ENCODE results near the gene AEBP1.
A peak's percentile ranks its signal among the peaks of the same experiment; 100 is the strongest.

AEBP1 gene

GRCh38 chr7:44087911-44088838 lies 16.0 kb upstream of the AEBP1 start:
- Histone ChIP-seq H3K4me3 (no peak overlapping the region), H3K27ac (peak overlapping the region; percentile 80 to 94)
- peak; percentile 87 for DNase-seq (ENCODE audit: low spot score)
- TF ChIP-seq, protein P1, sequence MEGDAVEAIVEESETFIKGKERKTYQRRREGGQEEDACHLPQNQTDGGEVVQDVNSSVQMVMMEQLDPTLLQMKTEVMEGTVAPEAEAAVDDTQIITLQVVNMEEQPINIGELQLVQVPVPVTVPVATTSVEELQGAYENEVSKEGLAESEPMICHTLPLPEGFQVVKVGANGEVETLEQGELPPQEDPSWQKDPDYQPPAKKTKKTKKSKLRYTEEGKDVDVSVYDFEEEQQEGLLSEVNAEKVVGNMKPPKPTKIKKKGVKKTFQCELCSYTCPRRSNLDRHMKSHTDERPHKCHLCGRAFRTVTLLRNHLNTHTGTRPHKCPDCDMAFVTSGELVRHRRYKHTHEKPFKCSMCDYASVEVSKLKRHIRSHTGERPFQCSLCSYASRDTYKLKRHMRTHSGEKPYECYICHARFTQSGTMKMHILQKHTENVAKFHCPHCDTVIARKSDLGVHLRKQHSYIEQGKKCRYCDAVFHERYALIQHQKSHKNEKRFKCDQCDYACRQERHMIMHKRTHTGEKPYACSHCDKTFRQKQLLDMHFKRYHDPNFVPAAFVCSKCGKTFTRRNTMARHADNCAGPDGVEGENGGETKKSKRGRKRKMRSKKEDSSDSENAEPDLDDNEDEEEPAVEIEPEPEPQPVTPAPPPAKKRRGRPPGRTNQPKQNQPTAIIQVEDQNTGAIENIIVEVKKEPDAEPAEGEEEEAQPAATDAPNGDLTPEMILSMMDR (IDR thresholded peaks at IDR 0.05): no peak

- TF ChIP-seq, protein P1 (IDR thresholded peaks at IDR 0.05): no peak
- Histone ChIP-seq H3K27ac (peak overlapping the region in 1 of 2 donors; percentile 94), H3K4me3 (no peak overlapping the region)
Observed at GRCh38 chr7:44093102-44093641, 11.0 kb upstream of the AEBP1 start.

GRCh38 chr7:44094365-44094764 lies 9.8 kb upstream of the AEBP1 start:
- TF ChIP-seq, protein P1 (IDR thresholded peaks at IDR 0.05): no peak
- peak overlapping the region in 1 of 2 donors; percentile 70 for H3K27ac ChIP-seq
- H3K4me3 ChIP-seq: no peak overlapping the region
- DNase-seq (ENCODE audit: low spot score): no peak

More at GRCh38 chr7:44093102-44093641, 11.0 kb upstream of the AEBP1 start:
- DNase-seq (ENCODE audit: low spot score): no peak

DNA sequence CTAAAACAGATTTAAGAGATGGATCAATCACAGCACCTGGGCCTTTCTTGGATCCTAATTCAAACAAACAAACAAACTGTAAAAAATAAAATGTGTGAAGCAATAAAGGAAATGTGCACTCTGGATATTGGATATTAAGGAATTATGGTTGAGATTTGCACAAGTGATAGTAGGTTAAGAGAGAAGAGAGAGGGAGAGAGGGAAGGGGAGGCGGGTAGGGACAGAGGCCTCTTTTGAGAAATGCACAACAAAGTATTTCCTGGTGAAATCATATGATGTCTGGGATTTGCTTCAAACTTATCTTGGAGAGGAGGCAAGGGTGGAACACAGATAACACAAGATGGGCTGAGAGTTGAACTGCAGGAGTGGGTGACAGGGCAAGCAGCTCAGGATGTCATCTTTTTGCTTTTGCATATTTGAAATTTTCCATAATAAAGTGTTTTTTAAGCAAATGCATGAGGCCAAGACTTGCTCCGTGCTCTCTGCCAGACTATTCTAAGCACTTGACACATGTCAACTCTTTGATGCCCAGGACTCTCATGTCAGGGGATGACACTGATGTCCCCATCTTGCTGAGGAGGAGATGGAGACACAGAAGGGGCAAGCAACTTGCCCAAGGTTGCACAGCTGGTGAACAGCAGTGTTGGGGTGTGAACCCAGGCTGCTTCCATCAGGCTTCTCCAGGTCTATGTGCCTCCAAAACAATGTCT lies 9.1 kb upstream of the AEBP1 start:
- TF ChIP-seq, protein P1 (IDR thresholded peaks at IDR 0.05): no peak
- peak overlapping the region in 1 of 2 donors; percentile 70 for H3K27ac ChIP-seq
- no peak for DNase-seq (ENCODE audit: low spot score)
- no peak overlapping the region for H3K4me3 ChIP-seq

DNA sequence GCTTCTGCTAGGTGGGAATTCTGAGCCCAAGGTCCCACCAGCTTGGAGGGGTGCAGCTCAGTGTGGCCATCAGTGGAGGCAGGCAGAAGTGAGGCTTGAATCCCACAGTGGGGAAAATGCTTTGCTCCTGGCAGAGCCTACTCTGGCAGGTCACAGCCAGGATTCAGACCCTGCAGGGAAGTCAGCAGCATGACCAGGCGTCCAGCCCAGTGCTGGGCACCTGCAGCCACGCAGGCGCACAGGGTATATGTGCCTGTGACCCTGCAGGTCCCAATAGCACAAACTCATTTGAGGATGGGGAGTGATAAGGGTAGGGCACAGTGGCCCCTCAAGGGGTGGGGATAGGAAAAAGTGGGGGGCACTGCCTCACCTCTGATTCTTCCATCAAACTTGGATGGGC lies 8.4 kb upstream of the AEBP1 start:
- TF ChIP-seq, protein P1 (IDR thresholded peaks at IDR 0.05): no peak
- no peak for DNase-seq (ENCODE audit: low spot score)
- H3K4me3 ChIP-seq: no peak overlapping the region
- peak overlapping the region in 1 of 2 donors; percentile 70 for H3K27ac ChIP-seq

DNA sequence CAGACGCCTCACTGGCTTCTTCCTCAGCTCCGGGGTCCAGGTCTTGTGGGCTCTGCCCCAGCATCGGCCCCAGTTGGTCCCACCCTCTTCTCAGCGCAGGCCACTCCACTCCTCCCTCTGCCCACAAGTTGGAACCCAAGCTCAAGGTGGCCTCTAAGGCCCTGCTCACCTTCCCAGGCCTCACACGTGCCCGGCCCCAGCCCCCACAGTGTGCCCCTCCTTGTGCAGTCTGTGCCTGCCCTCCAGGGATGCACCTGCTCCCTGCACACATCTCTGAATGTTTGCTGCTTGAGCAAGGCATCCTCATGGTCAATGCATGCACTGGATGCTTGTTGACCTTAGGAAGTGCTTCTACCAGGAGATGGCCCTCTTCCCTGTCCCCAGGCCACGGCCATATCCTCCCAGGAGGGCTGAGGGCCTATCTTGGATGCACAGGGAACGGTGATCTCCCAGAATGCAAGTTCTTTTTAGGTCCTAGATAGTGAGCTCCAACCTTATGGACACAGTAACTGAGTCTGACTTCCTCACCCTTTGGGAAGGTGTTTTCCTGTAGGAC lies 7.7 kb upstream of the AEBP1 start:
- DNase-seq (ENCODE audit: low spot score): no peak
- TF ChIP-seq, protein P1 (IDR thresholded peaks at IDR 0.05): no peak
- H3K4me3 ChIP-seq: no peak overlapping the region
- H3K27ac ChIP-seq: peak overlapping the region in 1 of 2 donors; percentile 70

All from coronary artery (tissue), 2 donors.